ENCODE data around the gene BAX. TPM values are rescaled to one million over a fixed set of nuclear protein-coding genes. Genes with fewer than 3 reads are reported as not detected.

Gene BAX
- total and polyA plus RNA-seq, 8 donors: 20.3 to 48.1 (median 30.7) TPM

DNA sequence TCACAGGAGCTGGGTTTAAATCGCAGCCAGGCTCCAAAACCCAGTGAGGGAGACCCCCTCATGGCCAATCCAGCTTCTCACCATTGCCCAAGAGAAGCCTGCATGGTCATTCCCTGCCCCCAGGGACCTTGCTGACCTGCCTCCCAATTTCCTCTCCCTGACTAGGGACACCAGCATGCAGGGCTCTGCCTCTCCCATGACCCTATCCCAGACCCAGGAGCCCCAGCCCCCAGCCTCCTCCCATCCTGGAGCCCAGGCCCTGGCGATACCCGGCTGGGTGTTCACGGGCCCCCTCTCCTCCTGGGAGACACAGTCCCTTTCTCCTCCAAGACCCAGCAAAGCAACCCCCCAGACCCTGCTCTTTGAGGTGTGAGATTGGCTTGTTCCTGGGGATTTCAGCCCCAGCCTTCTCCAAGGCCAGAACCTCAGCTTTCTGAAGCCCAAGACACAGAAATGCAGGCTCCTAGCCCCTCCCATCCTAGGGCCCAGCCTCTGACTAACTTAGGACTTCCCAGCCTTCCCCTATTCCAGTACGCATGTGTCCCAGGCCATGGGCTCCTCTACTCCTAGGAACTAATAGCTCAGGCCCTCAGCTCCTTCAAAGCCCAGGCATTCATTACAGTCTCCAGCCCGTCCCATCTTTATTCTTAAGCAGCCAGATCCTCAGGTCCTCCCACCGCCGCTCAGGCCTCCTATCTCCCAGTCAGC lies 37.4 kb downstream of the BAX start:
- FAIRE-seq: no peak
- Histone ChIP-seq H3K4me3 (peak overlapping the region; percentile 53 to 80 (median 66)), H3K27me3 (no peaks in the 10 kb centered on the region), H3K27ac (peak overlapping the region in 2 of 4 donors; percentile 92 to 93), H3K4me1 (peaks cover 5 to 15% (median 6%) of the 10 kb centered on the region in 3 donors), H3K9me3 (no peaks in the 10 kb centered on the region), H3K36me3 (no peaks in the 10 kb centered on the region)
- intact Hi-C loops (cut with DNase I): no loop called here
- TF ChIP-seq CTCF (IDR thresholded peaks at IDR 0.05): no peak
- peak in 2 of 6 donors; percentile 47 to 60 for DNase-seq
- 17 to 19% methylated on average over 8 of the region's 8 CpGs for WGBS, 2 donors
- ATAC-seq: peak in 3 of 4 donors; percentile 21 to 40 (median 35)

- intact Hi-C loops (cut with DNase I): no loop called here
- no peak for FAIRE-seq
These were observed 38.0 kb downstream of the BAX start for GRCh38 chr19:48992581-48993174.

GRCh38 chr19:48993175-48994034 lies 38.7 kb downstream of the BAX start, which contains the start of the genes GYS1 and RUVBL2:
TSS of gene GYS1 (minus strand) at chr19:48993309. CDS start at chr19:48993112, 197 bp downstream.
TSS of gene RUVBL2 (plus strand) at chr19:48993887. CDS start at chr19:48993912, 25 bp downstream.
- intact Hi-C loops (cut with DNase I): no loop called here
- peak; percentile 93 to 99 (median 98) for TF ChIP-seq CTCF (IDR thresholded peaks at IDR 0.05)
- peak within 1 kb of the TSS; percentile 53 to 80 (median 66) for H3K4me3 ChIP-seq
- no peaks in the 10 kb centered on the region for H3K36me3 ChIP-seq
- peak within 1 kb of the TSS; percentile 62 to 93 (median 85) for H3K27ac ChIP-seq
- DNase-seq (peak; percentile 99 to 100 (median 99)), ATAC-seq (peak; percentile 91 to 96 (median 95)), FAIRE-seq (peak; percentile 96)
- H3K27me3 ChIP-seq: no peaks in the 10 kb centered on the region
- H3K9me3 ChIP-seq: no peaks in the 10 kb centered on the region
- 0% methylated on average over 56 of the region's 56 CpGs for WGBS, 2 donors
- H3K4me1 ChIP-seq: peaks cover 5 to 15% (median 6%) of the 10 kb centered on the region in 3 donors

More at GRCh38 chr19:48992581-48993174, 38.0 kb downstream of the BAX start:
- no peak for TF ChIP-seq CTCF (IDR thresholded peaks at IDR 0.05)
- Histone ChIP-seq H3K4me1 (peaks cover 5 to 15% (median 6%) of the 10 kb centered on the region in 3 donors), H3K36me3 (no peaks in the 10 kb centered on the region), H3K4me3 (peak overlapping the region; percentile 53 to 80 (median 66)), H3K27ac (peak overlapping the region; percentile 62 to 93 (median 85)), H3K9me3 (no peaks in the 10 kb centered on the region), H3K27me3 (no peaks in the 10 kb centered on the region)
- ATAC-seq (peak; percentile 1 to 8 (median 2)), DNase-seq (peak in 4 of 6 donors; percentile 28 to 72 (median 56))
- whole genome bisulfite sequencing, 2 donors: 0% methylated on average over 20 of the region's 20 CpGs

- WGBS, 2 donors: 1 to 2% methylated on average over 12 to 13 of the region's 13 CpGs
- intact Hi-C loops (cut with DNase I): no loop called here
- no peaks in the 10 kb centered on the region for H3K36me3 ChIP-seq
- no peak for TF ChIP-seq CTCF (IDR thresholded peaks at IDR 0.05)
- ATAC-seq (no peak), FAIRE-seq (no peak), DNase-seq (no peak)
- no peaks in the 10 kb centered on the region for H3K9me3 ChIP-seq
- H3K4me3 ChIP-seq: peak overlapping the region; percentile 10 to 80 (median 66)
- H3K27me3 ChIP-seq: no peaks in the 10 kb centered on the region
- peaks cover 5 to 15% (median 6%) of the 10 kb centered on the region in 3 donors for H3K4me1 ChIP-seq
- peak overlapping the region; percentile 10 to 93 (median 80) for H3K27ac ChIP-seq
These were observed 39.3 kb downstream of the BAX start for GRCh38 chr19:48994035-48994386.

Data from pancreas (tissue), 10 donors.